OCI-LY7 (cell line): ENCODE results near the gene RNF41. TPM values are rescaled to one million over a fixed set of nuclear protein-coding genes. Genes with fewer than 3 reads are reported as not detected.
"Not testable (repeated sequence)": the region's sequence is repeated elsewhere in the genome, so short reads cannot be mapped to it uniquely, and the experiment has no call there.

Source experiments
- BruUV-seq: library from RNA; stranded (reverse); fragments of 400-500 nt; replicated peaks from 2 replicates; lab custom pipeline; 2021; lab: Mats Ljungman, UMichigan
- CTCF ChIA-PET: fragments of 300-600 bp; sonication (Branson Sonifier 250); formaldehyde crosslinking; loops from one replicate; lab custom pipeline; 2022; ENCODE audit warnings: antibody characterized with exemption; ENCODE audit not compliant: unreplicated experiment; lab: Charles Lee
- POLR2A ChIA-PET: fragments of 300-600 bp; sonication (Branson Sonifier 250); formaldehyde crosslinking; loops from one replicate; lab custom pipeline; 2022; ENCODE audit warnings: antibody characterized with exemption; lab: Charles Lee
- DNase-seq: peaks from one replicate; pipeline ENCODE4 v3.0.0-alpha.2; 2015; ENCODE audit warnings: low spot score
- H2AFZ ChIP-seq: fragments of 200-600 bp; sonication (generic), shearing (Covaris generic); 2 replicates; pipeline ENCODE4 v1.6.1; 2014; ENCODE audit warnings: mild to moderate bottlenecking, antibody characterized with exemption, low read length, moderate library complexity
- H3K27ac ChIP-seq: fragments of 200-600 bp; sonication (generic); 2 replicates; pipeline ENCODE4 v1.5.1; 2014; ENCODE audit warnings: mixed run types, low read depth, mild to moderate bottlenecking, moderate library complexity, low read length, inconsistent platforms; ENCODE audit not compliant: poor library complexity, severe bottlenecking
- H3K36me3 ChIP-seq: fragments of 200-600 bp; sonication (generic); 2 replicates; pipeline ENCODE4 v1.6.1; 2014; ENCODE audit warnings: mild to moderate bottlenecking, antibody characterized with exemption, low read length, moderate library complexity, mixed read lengths; ENCODE audit not compliant: insufficient read depth
- H3K4me1 ChIP-seq: fragments of 200-600 bp; sonication (generic); 2 replicates; pipeline ENCODE4 v1.5.1; 2014; ENCODE audit warnings: mild to moderate bottlenecking, low read length; ENCODE audit not compliant: insufficient read depth, poor library complexity, severe bottlenecking
- H3K4me2 ChIP-seq: fragments of 200-600 bp; sonication (generic); 2 replicates; pipeline ENCODE4 v1.6.1; 2014; ENCODE audit warnings: mild to moderate bottlenecking, low read length
- H3K4me3 ChIP-seq: fragments of 200-600 bp; sonication (generic); 2 replicates; pipeline ENCODE4 v1.5.1; 2014; ENCODE audit warnings: mild to moderate bottlenecking, low read depth, low read length; ENCODE audit not compliant: poor library complexity, severe bottlenecking
- H3K79me2 ChIP-seq: fragments of 200-600 bp; sonication (generic); 2 replicates; pipeline ENCODE4 v1.6.1; 2016; ENCODE audit warnings: low read depth, mild to moderate bottlenecking, low read length, moderate library complexity, mixed read lengths; ENCODE audit not compliant: insufficient read depth
- H3K9me2 ChIP-seq: fragments of 200-600 bp; sonication (generic); 2 replicates; pipeline ENCODE4 v1.6.1; 2016; ENCODE audit warnings: mild to moderate bottlenecking, low read length, mixed read lengths; ENCODE audit not compliant: insufficient read depth
- H3K9me3 ChIP-seq: fragments of 200-600 bp; sonication (generic); 2 replicates; pipeline ENCODE4 v1.6.1; 2014; ENCODE audit warnings: mild to moderate bottlenecking, mixed run types, low read length, mixed read lengths
- H4K20me1 ChIP-seq: fragments of 200-600 bp; sonication (generic); 2 replicates; pipeline ENCODE4 v1.6.1; 2014; ENCODE audit warnings: mild to moderate bottlenecking, antibody characterized with exemption, low read length, moderate library complexity, mixed read lengths; ENCODE audit not compliant: insufficient read depth
- EZH2phosphoT487 ChIP-seq: fragments of 200-600 bp; sonication (generic); IDR thresholded peaks from 2 replicates; pipeline ENCODE4 v1.6.1; 2018; ENCODE audit warnings: low read depth, borderline replicate concordance, mild to moderate bottlenecking, mixed run types, antibody characterized with exemption, low read length, moderate library complexity, mixed read lengths
- intact Hi-C: fragments of 100-400 bp; cut with micrococcal nuclease; formaldehyde crosslinking; loops from one replicate; pipeline ENCODE4 v1.10.0; 2022; ENCODE audit not compliant: unreplicated experiment
- total RNA-seq, 2 experiments: library from RNA; depleted of rRNA in 1 of 2; stranded (reverse); fragments of >200 nt in 1 of 2; shearing (Covaris generic) in 1 of 2; gene quantifications; 2 replicates each; pipeline ENCODE4 v1.2.3, GENCODE V29; 2014 to 2022
- TF ChIP-seq, protein P1 (sequence below): fragments of 200-600 bp; sonication (generic); conservative IDR thresholded peaks from 2 replicates; pipeline ENCODE4 v1.5.1; 2014; ENCODE audit warnings: mild to moderate bottlenecking, antibody characterized with exemption, low read length, moderate library complexity, mixed read lengths

The RNF41 gene
- total RNA-seq, 2 experiments from 2014 or later = 43.7 to 76.1 TPM

GRCh38 chr12:56262955-56263354, 41.2 kb upstream of the RNF41 start:
- H3K4me3 ChIP-seq, H3K36me3 ChIP-seq, H3K9me2 ChIP-seq, H3K9me3 ChIP-seq, H3K27ac ChIP-seq, H3K4me2 ChIP-seq, CTCF ChIA-PET, H4K20me1 ChIP-seq, intact Hi-C loops, H2AFZ ChIP-seq, H3K79me2 ChIP-seq, BruUV-seq, DNase-seq: not testable (repeated sequence)
- POLR2A ChIA-PET = interaction anchor here (0.6 to 0.7 kb wide), 3 partner anchors 58 to 145 kb away, joined by 4 read pairs; no protein-coding TSS in a partner anchor
- TF ChIP-seq, protein P1, sequence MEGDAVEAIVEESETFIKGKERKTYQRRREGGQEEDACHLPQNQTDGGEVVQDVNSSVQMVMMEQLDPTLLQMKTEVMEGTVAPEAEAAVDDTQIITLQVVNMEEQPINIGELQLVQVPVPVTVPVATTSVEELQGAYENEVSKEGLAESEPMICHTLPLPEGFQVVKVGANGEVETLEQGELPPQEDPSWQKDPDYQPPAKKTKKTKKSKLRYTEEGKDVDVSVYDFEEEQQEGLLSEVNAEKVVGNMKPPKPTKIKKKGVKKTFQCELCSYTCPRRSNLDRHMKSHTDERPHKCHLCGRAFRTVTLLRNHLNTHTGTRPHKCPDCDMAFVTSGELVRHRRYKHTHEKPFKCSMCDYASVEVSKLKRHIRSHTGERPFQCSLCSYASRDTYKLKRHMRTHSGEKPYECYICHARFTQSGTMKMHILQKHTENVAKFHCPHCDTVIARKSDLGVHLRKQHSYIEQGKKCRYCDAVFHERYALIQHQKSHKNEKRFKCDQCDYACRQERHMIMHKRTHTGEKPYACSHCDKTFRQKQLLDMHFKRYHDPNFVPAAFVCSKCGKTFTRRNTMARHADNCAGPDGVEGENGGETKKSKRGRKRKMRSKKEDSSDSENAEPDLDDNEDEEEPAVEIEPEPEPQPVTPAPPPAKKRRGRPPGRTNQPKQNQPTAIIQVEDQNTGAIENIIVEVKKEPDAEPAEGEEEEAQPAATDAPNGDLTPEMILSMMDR = peak; percentile 44; the same call in 1 of the 2 replicates
- peaks cover 22% of the 10 kb centered on the region for H3K4me1 ChIP-seq

DNA sequence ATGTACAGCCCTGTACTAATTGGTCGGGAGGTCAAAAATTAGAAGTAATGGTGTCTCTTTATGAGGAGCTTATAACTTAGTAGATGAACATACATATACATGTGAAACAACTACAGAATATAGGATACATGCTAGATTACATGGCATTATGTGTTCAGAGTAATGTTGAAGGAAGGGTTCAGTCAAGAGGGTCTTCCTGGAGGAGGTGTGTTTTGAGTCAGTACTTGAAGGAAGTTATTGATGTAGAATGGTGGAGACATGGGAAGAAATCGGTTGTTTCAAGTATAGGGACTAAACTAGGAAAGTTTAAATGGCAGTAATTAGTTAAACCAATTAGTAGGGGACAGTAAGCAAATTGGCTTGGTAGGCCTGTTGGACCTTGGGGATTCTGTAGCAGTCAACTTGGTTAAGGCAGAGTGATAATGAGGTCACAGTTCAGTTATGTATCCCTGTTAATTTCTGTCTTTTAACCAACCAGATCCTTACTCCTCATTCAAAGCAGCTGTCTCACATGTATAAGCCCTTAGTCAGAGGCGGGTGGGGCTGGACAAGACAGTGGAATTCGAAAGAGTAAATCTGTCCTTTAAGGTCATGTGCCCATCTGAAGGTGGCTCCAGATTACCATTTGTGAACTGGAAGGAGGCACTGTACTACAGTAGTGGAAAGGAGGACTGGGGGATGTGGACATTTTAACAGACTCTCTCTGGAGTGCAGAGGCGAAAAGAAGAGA, 39.9 kb upstream of the RNF41 start:
- H3K4me3 ChIP-seq = no peak overlapping the region
- H3K27ac ChIP-seq = no peak overlapping the region
- H3K36me3 ChIP-seq = peaks cover 4% of the 10 kb centered on the region; the same call in 1 of the 2 replicates
- intact Hi-C loops = no loop called here
- peaks cover 12% of the 10 kb centered on the region; the same call in 1 of the 2 replicates for H3K79me2 ChIP-seq
- H3K9me3 ChIP-seq = no peaks in the 10 kb centered on the region
- DNase-seq = no peak
- POLR2A ChIA-PET = no interaction called here
- H3K4me1 ChIP-seq = peaks cover 22% of the 10 kb centered on the region
- no peaks in the 10 kb centered on the region for H3K9me2 ChIP-seq
- H2AFZ ChIP-seq = no peak overlapping the region
- H4K20me1 ChIP-seq = 0 out of 2 replicates have a peak, but pooled peaks cover 5% of the 10 kb centered on the region
- BruUV-seq = no TSS peak
- TF ChIP-seq EZH2phosphoT487 = no peak
- TF ChIP-seq, protein P1 = no peak
- CTCF ChIA-PET = no interaction called here
- no peak overlapping the region for H3K4me2 ChIP-seq

- Histone ChIP-seq H3K79me2 (peaks cover 17% of the 10 kb centered on the region; the same call in 1 of the 2 replicates), H3K27ac (no peak overlapping the region), H3K4me2 (no peak overlapping the region), H2AFZ (no peak overlapping the region), H3K4me3 (no peak overlapping the region), H3K9me2 (no peaks in the 10 kb centered on the region), H3K4me1 (peaks cover 21% of the 10 kb centered on the region), H3K9me3 (no peaks in the 10 kb centered on the region), H4K20me1 (0 out of 2 replicates have a peak, but pooled peaks cover 5% of the 10 kb centered on the region), H3K36me3 (peaks cover 12% of the 10 kb centered on the region; the same call in 1 of the 2 replicates)
- ChIA-PET POLR2A (no interaction called here), CTCF (no interaction called here)
- BruUV-seq = no TSS peak
- no peak for DNase-seq
- TF ChIP-seq, protein P1 = no peak
- no peak for TF ChIP-seq EZH2phosphoT487
- intact Hi-C loops = no loop called here
Measured at GRCh38 chr12:56260921-56261320, 39.2 kb upstream of the RNF41 start.
